Raji (cell line): Measurements from ENCODE around the gene CCDC85C.

ENCODE experiments used
- POLR2A ChIP-seq: IDR thresholded peaks from 2 replicates; pipeline ENCODE4 v1.6.1; 2011; ENCODE audit warnings: low read depth, low read length, control low read depth; ENCODE audit not compliant: insufficient read depth

CCDC85C gene

DNA sequence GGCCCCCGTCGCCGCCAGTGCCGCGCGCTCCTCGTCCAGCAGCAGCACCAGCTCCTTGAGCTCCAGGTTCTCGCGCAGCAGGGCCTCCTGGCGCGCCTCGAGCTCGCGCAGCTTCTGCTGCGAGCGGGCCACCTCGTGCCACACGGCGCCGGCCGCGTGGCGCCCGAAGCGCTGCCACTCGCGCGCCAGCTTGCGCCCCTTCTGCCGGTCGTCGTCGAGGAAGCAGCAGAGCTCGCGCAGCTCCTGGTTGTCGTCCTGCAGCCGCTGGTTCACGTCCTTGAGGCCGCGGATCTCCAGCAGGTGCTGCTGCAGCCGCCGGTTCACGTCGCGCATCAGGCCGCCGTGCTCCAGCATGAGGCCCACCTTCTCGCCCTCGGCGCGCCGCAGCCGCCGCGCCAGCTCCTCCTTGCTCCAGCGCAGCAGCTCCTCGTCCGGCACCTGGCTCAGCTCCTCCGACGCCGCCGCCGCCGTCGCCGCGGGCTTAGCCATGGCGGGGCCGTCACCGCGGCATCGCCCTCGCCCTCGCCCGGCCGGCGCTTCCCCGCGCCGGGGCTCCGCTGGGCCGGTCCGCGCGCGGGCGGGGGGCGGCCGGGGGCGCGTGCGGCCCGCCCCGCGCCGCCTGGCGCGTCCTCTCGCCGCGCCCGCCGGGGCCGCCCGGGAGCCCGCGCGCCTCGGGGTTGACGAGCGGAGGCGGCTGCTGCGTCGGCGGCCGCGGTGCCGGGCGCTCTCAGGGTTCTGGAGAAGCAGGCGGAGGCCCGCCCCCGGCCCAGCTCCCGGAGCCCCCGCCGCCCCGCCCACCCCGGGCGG is at the start of gene CCDC85C:
Gene CCDC85C (minus strand): TSS at position 737 of the 807 bp plus-strand sequence. CDS start 248 bp downstream, at position 489.
- no peak for TF ChIP-seq POLR2A

DNA sequence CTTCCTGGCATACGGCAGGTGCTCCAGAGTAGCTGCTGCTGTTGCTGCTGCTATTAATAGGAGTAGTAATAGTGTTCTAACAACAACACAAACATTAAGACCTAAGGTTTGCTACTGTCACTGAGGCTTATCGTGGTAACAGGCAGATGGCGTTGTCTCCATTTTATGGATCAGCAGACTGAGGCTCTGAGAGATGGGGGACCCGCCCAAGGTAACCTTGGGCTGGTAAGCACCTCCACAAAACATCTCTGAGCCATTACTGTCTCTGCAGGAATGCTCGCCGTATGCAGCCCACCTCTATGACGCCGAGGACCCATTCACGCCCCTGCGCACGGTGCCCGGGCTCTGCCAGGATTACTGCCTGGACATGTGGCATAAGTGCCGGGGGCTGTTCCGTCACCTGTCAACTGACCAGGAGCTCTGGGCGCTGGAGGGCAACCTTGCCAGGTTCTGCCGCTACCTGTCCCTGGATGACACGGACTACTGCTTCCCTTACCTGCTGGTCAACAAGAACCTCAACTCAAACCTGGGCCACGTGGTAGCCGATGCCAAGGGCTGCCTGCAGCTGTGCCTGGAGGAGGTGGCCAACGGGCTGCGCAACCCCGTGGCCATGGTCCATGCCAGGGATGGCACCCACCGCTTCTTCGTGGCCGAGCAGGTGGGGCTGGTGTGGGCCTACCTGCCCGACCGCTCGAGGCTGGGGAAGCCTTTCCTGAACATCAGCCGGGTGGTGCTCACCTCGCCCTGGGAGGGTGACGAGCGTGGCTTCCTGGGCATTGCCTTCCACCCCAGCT is 48.1 kb upstream of the CCDC85C start:
- TF ChIP-seq POLR2A, result no peak

- no peak for TF ChIP-seq POLR2A
These were observed 46.2 kb upstream of the CCDC85C start for GRCh38 chr14:99650189-99650588.

- TF ChIP-seq POLR2A, result no peak
These were observed 45.6 kb upstream of the CCDC85C start for GRCh38 chr14:99649643-99650042.

GRCh38 chr14:99649219-99649618 is 45.2 kb upstream of the CCDC85C start:
- no peak for TF ChIP-seq POLR2A

- no peak for TF ChIP-seq POLR2A
These were observed 44.2 kb upstream of the CCDC85C start for GRCh38 chr14:99648027-99648784.

- TF ChIP-seq POLR2A, result no peak
These were observed 43.4 kb upstream of the CCDC85C start for GRCh38 chr14:99647411-99647810.

- TF ChIP-seq POLR2A, result no peak
These were observed 41.8 kb upstream of the CCDC85C start for GRCh38 chr14:99645545-99646505.

DNA sequence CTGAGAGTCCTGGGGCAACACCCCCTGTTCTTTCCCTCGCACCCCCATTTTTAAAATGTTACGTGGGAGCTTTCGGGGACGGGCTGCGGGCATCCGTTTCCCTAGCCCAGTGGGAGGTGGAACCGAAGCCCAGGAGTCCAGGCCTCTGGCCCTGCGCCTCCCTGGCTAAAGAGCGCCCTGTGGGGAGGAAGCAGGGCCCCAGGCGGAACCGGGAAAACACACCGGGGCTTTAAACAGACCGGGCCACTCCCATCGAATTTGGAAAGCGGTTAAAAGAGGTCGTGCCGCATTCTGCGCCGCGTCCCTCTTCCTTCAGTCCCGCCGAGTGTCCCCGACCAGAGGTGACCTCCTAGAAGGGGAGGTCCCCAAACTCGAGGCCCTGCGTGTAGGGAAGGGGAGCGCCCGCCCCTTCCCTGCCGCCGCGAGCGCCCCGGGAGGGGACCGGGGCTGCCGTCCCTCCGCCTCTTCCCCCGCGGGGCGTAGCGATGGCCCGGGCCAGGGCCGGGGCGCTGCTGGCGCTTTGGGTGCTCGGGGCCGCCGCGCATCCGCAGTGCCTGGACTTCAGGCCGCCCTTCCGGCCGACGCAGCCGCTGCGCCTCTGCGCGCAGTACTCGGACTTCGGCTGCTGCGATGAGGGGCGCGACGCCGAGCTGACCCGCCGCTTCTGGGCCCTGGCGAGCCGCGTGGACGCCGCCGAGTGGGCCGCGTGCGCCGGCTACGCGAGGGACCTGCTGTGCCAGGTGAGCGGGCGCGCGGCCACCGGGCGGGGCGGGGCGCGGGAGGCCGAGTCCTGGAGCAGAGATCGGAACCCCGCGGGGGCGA is 40.9 kb upstream of the CCDC85C start, which contains the start of gene HHIPL1:
Gene HHIPL1 (plus strand): TSS at position 407 of the 822 bp plus-strand sequence. CDS start 79 bp downstream, at position 486.
- TF ChIP-seq POLR2A, result no peak

DNA sequence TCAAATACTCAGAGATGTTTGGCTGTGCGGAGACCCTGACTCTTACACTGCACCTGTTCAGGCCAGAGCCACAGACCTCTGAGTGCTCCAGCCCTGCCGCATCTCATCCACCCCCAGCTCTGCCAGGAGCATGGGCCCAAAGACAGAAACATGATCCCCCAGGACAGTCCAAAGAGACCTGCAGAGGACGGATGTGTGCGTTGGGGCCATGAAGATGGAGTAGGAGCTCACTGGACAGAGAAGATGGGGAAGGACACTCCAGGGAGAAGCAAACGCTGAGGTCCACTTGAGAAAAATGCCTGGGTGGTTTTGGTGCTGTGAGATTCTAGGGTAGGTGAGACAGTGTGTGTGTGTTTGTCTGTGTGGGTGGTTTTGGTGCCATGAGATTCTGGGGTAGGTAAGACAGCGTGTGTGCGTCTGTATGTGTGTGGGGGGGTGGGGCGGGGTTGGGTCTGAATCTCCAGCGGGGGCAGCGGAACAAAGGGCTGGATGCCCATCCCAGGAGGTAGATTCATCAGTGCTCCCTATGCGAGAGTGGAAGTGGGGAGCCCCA is 40.1 kb upstream of the CCDC85C start:
- no peak for TF ChIP-seq POLR2A

DNA sequence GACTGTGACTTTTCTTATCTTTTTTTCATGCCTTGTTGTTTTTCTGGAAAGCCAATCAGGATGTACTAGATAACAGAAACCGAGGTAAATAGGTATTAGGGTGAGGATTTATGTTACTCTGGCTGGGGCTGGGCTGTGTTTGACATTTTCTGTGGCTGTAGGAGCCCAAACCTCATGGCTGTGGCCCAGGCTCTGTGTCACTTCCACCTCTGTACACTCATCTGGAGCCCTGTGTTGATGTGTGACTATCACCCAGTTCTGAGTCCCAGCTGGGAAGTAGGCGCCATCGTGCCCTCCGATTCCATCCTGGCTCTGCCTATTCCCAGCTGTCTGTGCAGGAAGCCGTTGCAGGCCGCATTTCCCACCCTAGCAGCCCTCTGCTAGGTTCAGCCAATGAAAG is 39.3 kb upstream of the CCDC85C start:
- no peak for TF ChIP-seq POLR2A

- TF ChIP-seq POLR2A, result no peak
These were observed 33.6 kb upstream of the CCDC85C start for GRCh38 chr14:99637624-99638023.

DNA sequence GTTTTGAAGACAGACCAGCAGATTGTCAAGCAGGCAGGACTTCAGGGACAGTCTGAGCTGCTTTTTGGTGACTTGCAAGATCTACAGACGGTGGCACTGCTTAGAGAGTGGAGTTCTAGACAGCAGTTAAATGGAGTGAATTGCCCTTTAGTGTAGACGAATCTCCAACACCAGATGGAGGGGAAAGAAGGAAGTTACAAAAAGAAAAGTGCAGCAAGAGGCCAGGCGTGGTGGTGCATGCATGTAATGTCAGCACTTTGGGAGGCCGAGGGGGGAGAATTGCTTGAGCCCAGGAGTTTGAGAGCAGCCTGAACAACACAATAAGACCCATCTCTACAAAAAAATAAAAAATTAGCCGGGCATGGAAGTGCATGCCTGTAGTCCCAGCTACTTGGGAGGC is 32.5 kb upstream of the CCDC85C start:
- no peak for TF ChIP-seq POLR2A
